ENCODE data around the gene DAAM1. TPM values are rescaled to one million over a fixed set of nuclear protein-coding genes. Genes with fewer than 3 reads are reported as not detected.

The DAAM1 gene
- total RNA-seq, 1 donor from 2014 or later = 40.7 TPM

DNA sequence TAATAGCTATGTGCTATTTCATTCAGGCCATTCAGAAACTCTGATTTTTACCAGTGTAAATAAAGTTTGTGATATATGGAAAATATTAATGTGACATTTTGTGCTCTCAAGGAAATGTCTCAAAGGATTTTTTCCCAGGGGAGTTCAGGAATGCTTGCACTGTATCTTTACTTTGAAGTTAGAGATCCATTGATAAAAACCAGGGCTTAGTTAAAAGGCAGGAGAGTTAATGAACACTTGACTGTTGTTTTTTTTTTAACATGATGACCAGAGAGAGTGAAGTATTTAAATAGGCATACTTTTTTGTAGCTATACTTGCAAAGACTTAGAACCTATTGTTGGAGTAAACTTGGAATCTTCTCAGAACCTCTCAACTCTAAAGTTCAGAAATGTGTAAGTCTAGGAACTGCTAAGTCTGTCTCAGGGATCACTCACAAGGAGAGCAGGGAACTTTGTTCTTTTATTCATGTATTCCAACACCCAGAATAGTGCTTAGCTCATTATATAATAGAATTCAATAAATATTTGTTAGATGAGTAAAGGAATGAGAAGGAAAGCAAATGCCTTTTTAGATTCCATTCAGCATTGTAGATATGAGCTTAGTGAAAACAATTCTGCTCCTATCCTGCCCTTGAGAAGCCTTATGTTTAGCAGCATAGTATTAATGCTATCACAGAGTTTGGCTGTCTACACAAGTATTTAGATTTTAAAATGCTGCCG, 117.5 kb downstream of the DAAM1 start:
- H3K27ac Mint-ChIP-seq (ENCODE audit: unreplicated experiment) = peak overlapping the region; percentile 89
- no peak for DNase-seq (ENCODE audit: low spot score)
- H3K4me1 Mint-ChIP-seq (ENCODE audit: low read depth) = peaks cover 71% of the 10 kb centered on the region
- H3K27me3 Mint-ChIP-seq (ENCODE audit: low read depth) = no peaks in the 10 kb centered on the region
- peaks cover 6% of the 10 kb centered on the region for H3K9me3 Mint-ChIP-seq (ENCODE audit: low read depth)
- TF ChIP-seq, protein P1, sequence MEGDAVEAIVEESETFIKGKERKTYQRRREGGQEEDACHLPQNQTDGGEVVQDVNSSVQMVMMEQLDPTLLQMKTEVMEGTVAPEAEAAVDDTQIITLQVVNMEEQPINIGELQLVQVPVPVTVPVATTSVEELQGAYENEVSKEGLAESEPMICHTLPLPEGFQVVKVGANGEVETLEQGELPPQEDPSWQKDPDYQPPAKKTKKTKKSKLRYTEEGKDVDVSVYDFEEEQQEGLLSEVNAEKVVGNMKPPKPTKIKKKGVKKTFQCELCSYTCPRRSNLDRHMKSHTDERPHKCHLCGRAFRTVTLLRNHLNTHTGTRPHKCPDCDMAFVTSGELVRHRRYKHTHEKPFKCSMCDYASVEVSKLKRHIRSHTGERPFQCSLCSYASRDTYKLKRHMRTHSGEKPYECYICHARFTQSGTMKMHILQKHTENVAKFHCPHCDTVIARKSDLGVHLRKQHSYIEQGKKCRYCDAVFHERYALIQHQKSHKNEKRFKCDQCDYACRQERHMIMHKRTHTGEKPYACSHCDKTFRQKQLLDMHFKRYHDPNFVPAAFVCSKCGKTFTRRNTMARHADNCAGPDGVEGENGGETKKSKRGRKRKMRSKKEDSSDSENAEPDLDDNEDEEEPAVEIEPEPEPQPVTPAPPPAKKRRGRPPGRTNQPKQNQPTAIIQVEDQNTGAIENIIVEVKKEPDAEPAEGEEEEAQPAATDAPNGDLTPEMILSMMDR (IDR thresholded peaks at IDR 0.05) = no peak
- no peak overlapping the region for H3K4me3 Mint-ChIP-seq (ENCODE audit: unreplicated experiment)
- no peaks in the 10 kb centered on the region for H3K36me3 Mint-ChIP-seq (ENCODE audit: low read depth)

DNA sequence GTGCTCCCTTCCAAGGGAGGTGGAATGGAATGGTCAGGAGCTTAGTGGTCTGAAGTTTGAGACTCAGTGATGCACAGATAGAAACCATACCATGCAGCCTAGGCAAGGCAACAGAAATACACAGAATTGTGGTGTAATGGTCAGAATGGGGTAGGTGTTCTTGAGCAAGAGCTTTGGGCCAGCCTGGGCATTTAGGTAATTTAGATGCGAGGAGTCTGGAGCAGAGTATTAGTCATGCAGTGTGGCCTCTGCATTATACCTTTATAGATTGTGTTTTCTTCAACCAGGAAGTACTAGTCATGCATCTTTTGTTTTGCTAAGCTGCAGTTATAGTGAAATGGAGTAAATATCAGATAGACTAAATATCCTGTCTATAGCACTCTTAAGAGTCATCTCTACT, 118.3 kb downstream of the DAAM1 start:
- Mint-ChIP-seq H3K9me3 (ENCODE audit: low read depth) (peaks cover 6% of the 10 kb centered on the region), H3K4me3 (ENCODE audit: unreplicated experiment) (no peak overlapping the region), H3K27ac (ENCODE audit: unreplicated experiment) (peak overlapping the region; percentile 15), H3K36me3 (ENCODE audit: low read depth) (no peaks in the 10 kb centered on the region), H3K4me1 (ENCODE audit: low read depth) (peaks cover 71% of the 10 kb centered on the region), H3K27me3 (ENCODE audit: low read depth) (no peaks in the 10 kb centered on the region)
- DNase-seq (ENCODE audit: low spot score) = no peak
- TF ChIP-seq, protein P1 (IDR thresholded peaks at IDR 0.05) = no peak

DNA sequence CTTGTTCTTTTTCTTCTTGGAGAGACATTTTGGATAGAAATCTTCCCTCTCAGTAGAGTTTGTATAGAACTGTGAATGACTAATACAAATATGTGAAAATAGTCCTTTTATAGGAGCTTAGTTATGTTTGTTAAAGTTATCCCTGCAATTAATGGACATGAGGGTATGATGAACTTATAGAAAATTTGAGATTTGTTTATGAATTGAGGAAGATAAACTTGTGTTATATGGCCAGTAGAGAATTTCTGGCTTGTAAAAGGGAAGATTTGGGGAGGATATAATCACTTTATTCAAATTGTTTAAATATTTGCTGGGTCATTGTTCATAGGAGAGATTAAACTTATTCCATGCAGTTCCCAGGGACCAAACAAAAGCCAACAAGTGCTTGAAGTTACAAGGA, 119.6 kb downstream of the DAAM1 start:
- H3K9me3 Mint-ChIP-seq (ENCODE audit: low read depth) = peaks cover 6% of the 10 kb centered on the region

DNA sequence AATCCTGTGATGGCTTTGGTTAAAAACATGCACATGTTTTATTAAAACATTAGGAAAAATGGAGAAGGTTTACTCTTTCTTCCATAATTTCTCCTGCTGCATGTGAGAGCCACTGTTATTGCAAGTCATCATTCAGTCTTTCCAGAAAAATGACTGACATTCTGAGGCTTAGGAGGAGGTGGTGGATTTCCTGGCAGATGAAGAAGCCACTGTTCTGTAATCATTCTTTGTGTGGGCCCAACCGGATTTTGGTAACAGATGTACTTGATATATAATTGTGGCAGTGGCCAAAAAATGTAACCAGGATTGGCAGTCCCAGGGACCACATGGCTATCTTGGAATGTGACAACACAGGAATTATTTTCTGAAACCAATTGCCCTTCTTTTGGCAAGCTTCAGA, 120.2 kb downstream of the DAAM1 start:
- no peaks in the 10 kb centered on the region for H3K36me3 Mint-ChIP-seq (ENCODE audit: low read depth)
- H3K27ac Mint-ChIP-seq (ENCODE audit: unreplicated experiment) = no peak overlapping the region
- no peaks in the 10 kb centered on the region for H3K27me3 Mint-ChIP-seq (ENCODE audit: low read depth)
- TF ChIP-seq, protein P1 (IDR thresholded peaks at IDR 0.05) = no peak
- DNase-seq (ENCODE audit: low spot score) = no peak
- H3K4me1 Mint-ChIP-seq (ENCODE audit: low read depth) = peaks cover 69% of the 10 kb centered on the region
- H3K4me3 Mint-ChIP-seq (ENCODE audit: unreplicated experiment) = no peak overlapping the region
- H3K9me3 Mint-ChIP-seq (ENCODE audit: low read depth) = peaks cover 6% of the 10 kb centered on the region

More for the DNA sequence above, 119.6 kb downstream of the DAAM1 start:
- Mint-ChIP-seq H3K4me1 (ENCODE audit: low read depth) (peaks cover 66% of the 10 kb centered on the region), H3K27me3 (ENCODE audit: low read depth) (no peaks in the 10 kb centered on the region), H3K27ac (ENCODE audit: unreplicated experiment) (peak overlapping the region; percentile 8), H3K4me3 (ENCODE audit: unreplicated experiment) (no peak overlapping the region), H3K36me3 (ENCODE audit: low read depth) (no peaks in the 10 kb centered on the region)
- TF ChIP-seq, protein P1 (IDR thresholded peaks at IDR 0.05) = no peak
- no peak for DNase-seq (ENCODE audit: low spot score)

DNA sequence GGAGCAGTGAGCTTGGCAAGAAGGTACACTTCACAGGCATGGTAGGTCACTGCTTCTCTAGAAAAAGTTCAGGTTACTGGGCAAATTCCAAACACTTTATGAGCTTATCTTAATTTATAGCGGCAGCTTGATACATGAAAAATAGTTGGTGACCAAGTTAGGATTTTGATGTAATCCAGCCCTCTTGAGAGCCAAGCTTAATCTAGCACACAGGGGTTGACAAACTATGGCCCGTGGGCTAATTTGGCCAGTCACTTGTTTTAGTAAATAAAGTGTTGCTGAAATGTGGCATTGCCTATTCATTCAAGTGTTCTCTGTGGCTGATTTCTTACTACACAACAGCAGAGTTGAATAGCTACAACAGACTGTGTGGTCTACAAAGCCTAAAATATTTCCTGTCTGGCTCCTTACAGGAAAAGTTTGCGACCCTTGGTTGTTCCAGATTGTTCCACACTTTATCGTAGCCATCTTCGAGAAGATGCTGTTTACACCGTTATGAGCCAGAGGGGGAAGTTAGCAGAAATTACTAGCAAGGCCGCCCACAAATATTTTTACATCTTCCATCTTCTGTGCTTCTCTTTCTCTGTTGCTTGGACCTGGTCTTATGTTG, 120.9 kb downstream of the DAAM1 start:
- DNase-seq (ENCODE audit: low spot score) = no peak
- no peak overlapping the region for H3K27ac Mint-ChIP-seq (ENCODE audit: unreplicated experiment)

More for the DNA sequence above, 120.9 kb downstream of the DAAM1 start:
- Mint-ChIP-seq H3K27me3 (ENCODE audit: low read depth) (no peaks in the 10 kb centered on the region), H3K9me3 (ENCODE audit: low read depth) (peaks cover 6% of the 10 kb centered on the region), H3K4me1 (ENCODE audit: low read depth) (peaks cover 67% of the 10 kb centered on the region), H3K4me3 (ENCODE audit: unreplicated experiment) (no peak overlapping the region), H3K36me3 (ENCODE audit: low read depth) (no peaks in the 10 kb centered on the region)
- TF ChIP-seq, protein P1 (IDR thresholded peaks at IDR 0.05) = no peak
